Activated T-helper 1 cell treated with Interleukin-2 at 50 U/mL for 16 hours (primary cell): ENCODE data around the gene CTNNA3.

Source experiments
- DNase-seq: peaks from one replicate; pipeline ENCODE4 v3.0.0-alpha.2; 2020; ENCODE audit warnings: low read depth

Gene CTNNA3

DNA sequence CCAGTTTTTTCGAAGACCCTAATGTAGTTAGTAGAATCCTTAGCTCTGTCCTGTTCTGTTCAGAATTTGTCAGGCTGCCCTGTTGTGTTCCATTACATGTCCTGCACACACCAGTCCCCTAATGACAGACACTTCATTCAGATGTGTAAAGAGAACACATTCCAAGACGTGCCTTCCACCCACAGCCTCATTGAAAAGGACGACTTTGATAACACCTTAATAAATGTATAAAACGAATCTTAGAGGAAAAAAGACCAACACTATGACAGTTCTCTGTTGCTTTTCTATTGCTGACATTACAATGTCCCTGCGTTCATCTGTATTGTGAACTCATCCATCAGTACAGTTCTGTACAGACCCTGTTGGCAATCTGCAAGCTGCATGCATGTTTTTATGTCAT is 766.6 kb downstream of the CTNNA3 start:
- DNase-seq, result no peak

DNA sequence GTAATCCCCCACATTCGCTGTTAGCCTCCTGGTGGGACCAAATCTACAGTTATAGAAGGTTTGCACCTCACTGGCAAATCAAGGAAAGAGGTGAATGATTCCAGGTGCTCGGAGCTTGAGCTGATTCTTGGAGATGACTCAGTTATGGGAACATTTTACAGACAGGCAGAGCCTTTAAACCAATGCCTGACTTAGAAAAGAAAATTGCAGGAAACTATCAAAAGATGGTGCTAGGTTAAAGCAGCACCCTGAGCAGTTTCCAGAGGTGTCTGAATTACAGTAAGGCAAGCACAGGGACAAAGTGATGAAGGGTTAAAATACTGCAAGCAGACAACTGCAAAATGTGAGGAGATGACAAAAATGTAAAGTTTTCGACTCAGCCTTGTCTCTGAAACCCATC is 767.2 kb downstream of the CTNNA3 start:
- no peak for DNase-seq

DNA sequence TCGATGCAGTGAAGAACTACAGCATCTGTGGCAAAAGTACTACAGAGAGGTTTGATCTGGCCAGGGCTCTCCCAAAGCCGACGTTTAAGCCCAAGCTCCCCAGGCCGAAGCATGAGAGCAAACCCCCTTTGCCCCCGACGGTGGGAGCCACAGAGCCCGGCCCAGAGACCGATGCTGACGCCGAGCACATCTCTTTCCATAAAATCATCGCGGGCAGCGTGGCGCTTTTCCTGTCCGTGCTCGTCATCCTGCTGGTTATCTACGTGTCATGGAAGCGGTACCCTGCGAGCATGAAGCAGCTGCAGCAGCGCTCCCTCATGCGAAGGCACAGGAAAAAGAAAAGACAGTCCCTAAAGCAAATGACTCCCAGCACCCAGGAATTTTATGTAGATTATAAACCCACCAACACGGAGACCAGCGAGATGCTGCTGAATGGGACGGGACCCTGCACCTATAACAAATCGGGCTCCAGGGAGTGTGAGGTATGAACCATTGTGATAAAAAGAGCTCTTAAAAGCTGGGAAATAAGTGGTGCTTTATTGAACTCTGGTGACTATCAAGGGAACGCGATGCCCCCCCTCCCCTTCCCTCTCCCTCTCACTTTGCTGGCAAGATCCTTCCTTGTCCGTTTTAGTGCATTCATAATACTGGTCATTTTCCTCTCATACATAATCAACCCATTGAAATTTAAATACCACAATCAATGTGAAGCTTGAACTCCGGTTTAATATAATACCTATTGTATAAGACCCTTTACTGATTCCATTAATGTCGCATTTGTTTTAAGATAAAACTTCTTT is 767.8 kb downstream of the CTNNA3 start:
- no peak for DNase-seq

DNA sequence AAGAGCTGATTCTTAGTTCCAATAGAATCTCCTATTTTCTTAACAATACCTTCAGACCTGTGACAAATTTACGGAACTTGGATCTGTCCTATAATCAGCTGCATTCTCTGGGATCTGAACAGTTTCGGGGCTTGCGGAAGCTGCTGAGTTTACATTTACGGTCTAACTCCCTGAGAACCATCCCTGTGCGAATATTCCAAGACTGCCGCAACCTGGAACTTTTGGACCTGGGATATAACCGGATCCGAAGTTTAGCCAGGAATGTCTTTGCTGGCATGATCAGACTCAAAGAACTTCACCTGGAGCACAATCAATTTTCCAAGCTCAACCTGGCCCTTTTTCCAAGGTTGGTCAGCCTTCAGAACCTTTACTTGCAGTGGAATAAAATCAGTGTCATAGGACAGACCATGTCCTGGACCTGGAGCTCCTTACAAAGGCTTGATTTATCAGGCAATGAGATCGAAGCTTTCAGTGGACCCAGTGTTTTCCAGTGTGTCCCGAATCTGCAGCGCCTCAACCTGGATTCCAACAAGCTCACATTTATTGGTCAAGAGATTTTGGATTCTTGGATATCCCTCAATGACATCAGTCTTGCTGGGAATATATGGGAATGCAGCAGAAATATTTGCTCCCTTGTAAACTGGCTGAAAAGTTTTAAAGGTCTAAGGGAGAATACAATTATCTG is 768.6 kb downstream of the CTNNA3 start:
- DNase-seq, result no peak

DNA sequence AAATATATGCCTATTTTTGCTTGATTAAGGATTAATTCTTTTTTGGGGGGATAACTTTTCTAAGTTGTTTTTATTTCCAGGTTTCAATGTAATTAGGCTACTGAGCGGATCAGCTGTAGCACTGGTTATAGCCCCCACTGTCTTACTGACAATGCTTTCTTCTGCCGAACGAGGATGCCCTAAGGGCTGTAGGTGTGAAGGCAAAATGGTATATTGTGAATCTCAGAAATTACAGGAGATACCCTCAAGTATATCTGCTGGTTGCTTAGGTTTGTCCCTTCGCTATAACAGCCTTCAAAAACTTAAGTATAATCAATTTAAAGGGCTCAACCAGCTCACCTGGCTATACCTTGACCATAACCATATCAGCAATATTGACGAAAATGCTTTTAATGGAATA is 769.2 kb downstream of the CTNNA3 start:
- no peak for DNase-seq

DNA sequence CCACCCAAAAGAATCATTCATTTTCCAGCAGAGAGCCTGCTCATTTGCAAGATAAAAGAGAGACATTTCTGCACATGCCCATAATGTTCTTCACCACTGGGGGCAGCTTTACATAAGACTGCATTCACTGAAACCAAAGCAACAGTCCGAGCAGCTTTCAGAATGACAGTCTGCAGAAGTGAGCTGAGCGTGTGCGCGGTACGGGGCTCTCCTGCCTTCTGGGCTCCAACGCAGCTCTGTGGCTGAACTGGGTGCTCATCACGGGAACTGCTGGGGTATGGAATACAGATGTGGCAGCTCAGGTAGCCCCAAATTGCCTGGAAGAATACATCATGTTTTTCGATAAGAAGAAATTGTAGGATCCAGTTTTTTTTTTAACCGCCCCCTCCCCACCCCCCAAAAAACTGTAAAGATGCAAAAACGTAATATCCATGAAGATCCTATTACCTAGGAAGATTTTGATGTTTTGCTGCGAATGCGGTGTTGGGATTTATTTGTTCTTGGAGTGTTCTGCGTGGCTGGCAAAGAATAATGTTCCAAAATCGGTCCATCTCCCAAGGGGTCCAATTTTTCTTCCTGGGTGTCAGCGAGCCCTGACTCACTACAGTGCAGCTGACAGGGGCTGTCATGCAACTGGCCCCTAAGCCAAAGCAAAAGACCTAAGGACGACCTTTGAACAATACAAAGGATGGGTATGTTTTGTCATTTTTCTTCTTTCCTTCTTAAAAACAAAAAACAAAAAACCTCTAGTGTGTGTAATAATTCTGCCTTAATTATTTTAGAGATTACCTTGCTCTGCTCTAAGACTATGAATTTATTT is 769.9 kb downstream of the CTNNA3 start, which contains the start of gene LRRTM3:
Gene LRRTM3 (plus strand): TSS at position 141 of the 820 bp plus-strand sequence.
- no peak for DNase-seq

DNA sequence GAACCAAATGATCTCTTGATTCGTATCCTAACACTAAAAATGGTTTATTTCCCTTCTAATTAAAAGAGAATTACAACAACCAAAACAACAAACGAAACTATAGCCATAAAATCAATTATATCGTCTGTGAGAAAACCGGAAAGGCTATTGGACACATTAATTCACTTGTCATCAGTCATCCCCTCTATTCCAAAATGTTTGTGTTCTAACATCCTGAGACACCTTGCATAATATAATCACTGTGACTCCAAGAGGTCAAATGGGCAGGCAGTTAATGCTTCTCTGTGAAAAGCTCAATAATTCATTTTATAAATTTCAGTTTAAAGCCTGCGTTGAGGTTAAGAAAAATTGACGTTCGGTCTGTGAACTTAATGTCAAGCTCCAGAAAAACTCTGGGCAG is 770.6 kb downstream of the CTNNA3 start:
- no peak for DNase-seq

DNA sequence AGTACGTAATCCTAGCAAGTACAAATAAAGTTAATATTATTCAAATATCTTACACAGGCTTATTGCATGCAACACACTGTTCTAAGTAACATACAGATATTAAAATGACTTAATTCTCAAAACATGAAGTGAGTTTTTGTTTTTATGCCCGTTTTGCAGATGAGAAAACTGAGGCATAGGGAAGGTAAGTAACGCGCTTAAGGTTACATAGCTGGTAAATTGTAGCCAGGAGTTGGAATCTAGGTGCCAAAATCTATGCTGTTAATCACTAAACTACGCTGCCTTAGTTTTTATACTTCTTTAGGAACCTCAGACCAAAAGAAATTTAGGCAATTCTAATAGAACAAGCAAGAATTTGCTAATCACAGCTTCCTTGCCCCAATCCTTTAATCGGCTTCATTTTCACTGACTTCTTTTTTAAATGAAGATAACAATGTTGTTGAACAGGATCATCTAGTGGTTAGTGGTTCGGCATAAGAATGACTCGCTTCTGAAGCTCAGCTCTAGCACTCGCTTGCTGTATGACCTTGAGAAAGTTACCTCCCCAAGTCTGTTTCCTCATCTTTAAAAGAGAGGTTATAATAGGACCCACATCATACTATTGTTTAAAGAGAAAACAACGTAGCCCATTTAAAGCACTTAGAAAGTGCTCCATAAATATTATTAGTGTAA is 771.2 kb downstream of the CTNNA3 start:
- DNase-seq, result no peak

DNA sequence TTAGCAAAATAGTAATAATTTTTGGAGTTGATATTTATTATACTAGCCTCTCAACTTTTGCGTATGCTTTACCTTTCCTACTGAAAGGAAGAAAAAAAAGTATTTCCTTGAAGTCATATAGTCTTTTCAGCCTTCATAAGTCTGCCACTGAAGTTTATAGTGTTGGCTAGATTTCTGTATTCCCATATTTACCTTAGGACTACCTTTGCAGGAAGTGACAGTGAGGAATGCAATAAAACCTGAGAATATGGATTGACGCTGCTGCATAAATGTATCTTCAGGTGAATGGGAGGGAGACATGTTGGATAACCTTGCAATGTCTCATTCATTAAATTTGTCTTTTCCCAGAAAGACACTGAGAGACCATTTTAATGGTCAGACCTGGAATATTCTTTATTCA is 776.7 kb downstream of the CTNNA3 start:
- DNase-seq, result no peak

DNA sequence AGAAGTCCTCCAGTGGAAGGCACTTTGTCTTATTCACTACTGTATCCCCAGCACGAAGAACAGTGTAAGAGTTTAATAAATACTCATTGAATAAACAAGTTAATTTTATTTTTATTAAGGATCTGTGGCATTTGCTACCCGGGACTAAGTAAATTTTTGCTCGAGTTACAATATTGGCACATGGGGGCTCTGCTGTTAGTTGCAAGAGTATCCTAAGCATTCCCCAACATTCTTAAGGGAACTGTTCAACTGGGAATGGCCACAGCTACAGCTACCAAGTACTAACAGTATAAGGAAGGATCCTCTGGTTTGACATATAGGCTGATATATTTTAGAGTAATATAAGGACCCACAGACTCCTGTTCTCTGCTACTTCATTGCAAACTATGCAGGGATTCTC is 778.9 kb downstream of the CTNNA3 start:
- DNase-seq, result no peak

DNA sequence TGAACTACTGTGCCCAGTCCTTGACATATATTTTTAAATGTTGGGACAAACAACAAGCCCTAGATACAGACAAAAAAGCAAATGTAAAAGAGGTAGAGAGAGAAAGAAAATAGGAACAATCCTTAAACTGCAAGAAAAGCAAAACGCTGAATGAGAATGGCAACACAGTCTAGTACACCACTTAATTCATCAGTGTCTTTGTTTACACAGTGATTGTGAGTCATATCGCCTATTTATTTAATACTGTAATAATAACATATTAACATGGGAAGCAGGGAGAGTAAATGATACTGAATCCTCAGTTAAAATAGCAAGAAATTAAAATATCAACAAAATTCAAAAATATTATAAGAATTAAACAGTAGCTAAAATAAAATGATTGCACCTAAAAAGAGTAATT is 780.0 kb downstream of the CTNNA3 start:
- DNase-seq, result no peak

DNA sequence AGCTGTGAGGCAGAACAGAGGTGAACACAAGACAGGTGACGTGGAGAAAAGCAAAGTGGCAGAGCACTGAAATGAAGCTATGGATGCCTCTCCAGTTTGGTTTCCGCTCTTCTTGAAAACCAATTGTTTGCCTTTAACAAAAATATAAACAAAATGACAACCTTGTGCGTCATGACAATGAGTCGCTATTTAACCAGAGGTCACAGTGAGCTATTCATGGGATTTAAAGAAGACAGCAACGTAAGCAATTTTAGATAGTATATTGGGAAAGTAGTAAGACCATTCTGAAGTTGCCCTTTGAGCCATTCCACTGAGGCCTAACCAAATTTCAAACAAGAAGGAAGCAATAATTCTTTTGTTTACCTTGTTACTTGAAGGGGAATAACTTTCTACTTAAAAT is 785.3 kb downstream of the CTNNA3 start:
- DNase-seq, result no peak

DNA sequence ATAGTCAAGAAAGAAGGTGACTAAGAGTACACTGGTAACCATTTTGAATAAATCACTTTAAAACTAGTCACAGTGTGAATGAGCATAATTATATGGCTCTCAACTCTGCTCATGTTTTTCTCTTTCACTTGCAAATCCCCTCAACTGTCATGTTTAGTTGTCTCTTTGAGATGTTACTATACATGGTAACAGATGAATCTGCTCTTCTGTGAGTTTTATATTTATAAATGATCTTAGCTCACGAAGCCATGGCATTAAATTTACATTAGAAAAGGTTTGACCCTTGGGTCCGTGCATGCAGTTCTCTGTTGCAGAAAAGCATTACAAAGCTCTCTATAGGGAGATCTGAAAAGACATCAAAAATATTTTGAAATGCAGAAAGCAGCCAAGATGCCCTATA is 803.1 kb downstream of the CTNNA3 start:
- DNase-seq, result no peak

DNA sequence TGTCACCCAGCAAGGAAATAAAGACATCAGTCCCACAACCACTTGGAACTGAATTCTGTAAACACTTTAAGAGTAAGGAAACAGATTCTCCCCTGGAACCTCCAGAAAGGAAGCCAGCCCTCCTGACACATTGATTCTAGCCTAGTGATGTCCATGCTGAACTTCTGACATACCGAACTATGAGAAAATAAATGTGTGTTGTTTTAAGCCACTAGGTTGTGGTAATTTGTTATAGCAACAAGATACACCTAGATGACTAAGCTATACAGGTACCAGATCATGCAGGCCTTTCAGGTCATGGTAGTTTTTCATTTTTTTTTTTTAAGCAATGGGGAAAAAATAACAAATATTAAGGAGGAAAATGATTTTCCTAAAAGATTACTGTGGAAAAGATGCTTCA is 807.8 kb downstream of the CTNNA3 start:
- DNase-seq, result no peak

DNA sequence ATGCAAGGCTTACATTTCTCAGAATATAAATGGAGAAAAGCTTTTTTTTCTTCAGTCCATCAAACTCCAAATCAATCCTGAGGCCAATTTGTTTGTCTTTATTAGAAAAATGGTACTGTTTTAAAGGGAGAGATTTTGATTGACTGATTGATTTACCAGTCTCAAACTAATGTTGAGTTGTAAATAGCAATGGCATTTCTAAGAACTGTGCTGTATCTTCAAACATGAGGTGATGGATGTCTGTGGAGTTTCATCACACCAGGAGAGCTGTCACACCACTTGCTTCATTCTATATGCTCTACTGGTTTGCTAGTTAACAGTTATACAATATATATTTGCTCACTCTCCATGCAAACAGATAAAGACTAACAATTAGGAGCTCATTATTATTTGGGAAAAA is 809.1 kb downstream of the CTNNA3 start:
- no peak for DNase-seq

DNA sequence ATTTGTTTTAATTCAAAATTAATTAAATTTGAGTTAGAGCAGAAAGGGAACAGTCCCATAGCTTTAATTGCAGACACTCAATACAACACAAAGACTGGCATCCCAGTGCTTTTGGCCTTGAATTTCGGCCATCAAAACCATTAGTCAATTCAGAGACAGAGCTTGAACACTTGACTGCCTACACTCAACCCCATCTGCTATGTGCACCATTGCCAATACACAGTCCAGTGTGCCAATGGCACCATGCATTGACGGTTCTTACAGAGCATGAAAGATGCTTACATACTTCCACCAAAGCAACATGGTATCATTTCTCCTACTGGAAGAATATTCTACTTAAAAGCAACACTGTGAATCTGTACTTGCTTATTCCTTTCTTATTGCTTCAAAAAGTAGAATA is 813.7 kb downstream of the CTNNA3 start:
- DNase-seq, result no peak

DNA sequence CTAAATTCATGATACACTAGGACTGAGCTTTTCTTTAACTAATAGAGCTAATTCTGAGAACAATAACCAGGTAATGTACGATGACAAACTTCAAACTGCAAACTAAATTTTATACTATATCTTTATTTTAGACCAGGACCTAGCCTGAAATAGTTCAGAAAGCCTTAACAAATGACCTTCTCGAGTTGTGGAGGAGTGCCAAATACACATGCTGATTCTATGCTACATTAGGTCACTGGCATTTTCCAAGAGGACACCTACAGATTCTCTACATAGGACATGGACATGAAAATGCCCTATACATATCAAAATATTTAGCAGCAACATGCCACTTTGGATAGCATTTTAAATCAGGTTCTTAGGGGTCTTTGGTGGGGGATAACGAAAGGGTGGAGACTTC is 814.2 kb downstream of the CTNNA3 start:
- DNase-seq, result no peak

DNA sequence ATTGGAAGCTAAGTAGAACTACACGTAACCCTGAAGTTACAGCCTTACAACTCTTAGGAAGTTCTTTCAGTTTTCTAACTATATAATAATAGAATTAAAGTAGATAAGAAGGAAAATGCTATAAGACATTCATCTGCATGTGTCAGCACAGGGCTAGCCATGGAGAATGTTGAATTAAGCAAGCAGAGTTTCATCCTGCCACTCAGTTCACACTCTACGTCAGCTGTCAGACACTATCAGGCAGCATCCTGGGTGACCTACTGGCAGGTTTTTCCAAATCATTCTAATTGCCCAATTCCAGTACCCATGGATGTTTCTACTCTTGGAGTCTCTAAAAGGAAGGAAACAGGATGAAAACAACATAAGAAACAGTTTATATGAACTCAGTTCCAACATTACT is 815.2 kb downstream of the CTNNA3 start:
- DNase-seq, result no peak

DNA sequence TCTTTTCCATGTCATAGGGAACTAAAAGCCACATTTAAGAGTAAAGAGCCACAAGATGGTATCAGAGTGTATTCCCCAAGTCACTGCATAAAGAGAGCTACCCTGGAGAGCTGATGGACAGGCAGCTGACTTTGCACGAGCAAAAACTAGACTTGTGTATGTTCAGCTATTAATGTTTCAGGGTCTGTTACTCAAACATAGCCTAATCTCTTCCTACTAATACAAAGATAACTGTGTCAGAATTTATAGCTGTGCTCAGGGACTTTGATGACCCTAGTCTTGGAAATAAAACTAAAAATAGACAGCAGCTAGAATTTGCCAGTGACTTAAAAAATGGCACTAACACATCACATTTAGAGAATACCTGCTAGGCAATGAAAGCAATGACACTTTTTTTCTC is 815.7 kb downstream of the CTNNA3 start:
- DNase-seq, result no peak

DNA sequence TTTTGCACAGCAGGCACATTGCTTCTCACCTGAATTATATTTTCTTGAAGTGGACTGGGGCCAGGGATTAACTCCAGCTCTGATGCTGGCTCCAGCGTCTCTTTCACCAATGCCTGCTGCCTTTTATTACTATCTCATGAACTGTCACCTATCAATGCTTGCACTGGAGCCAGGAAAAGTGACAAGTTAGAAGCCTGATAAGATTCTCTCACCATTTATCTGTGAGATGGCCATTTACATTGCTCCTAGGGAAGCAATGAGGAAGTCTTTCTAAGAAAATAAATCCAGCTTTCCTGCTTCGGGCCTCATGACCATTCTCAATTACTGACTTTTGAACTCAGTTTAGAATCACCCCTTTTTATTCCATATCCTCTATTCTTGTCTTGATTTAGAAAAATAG is 818.6 kb downstream of the CTNNA3 start:
- DNase-seq, result no peak

DNA sequence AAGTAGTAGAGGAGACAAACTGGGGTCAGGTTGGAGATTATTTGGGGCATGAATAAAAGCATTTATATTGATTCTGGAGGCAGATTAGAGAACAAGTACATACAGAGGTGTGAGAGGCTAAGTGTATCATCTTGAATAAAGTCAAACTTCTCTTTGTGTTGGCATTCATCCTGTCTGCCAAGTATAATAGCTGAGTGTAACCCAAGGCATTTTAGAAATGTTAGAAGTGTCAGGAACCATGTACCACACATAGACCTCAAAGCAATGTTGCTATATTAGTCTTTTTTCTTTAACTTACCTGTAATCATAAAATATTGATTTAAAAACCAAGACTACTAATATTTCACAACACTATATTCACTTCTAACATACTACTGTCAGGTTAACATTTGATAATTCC is 826.4 kb downstream of the CTNNA3 start:
- DNase-seq, result no peak

DNA sequence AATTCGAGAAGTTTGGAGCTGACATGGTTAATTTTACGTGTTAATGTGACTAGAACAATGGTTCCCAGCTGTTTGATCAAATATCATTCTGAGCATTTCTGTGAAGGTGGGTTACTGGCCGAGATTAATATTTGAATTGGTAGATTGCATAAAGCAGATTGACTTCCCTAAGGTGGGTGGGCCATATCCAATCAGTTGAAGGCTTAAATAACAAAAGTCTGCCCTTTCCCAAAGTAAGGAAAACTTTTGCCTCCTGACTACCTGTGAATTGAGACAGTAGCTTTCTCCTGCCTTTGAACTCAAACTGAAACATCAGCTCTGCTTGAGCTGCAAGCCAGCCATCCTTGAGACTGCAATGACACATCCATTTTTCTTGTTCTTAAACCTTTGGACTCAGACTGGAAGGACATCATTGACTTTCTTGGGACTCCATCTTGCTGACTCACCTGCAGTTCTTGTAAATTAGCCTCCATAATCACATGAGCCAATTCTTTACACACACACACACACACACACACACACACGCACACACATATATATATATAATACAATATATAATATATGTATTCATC is 833.2 kb downstream of the CTNNA3 start:
- no peak for DNase-seq
